K562 (cell line): Measurements from ENCODE around the gene FILIP1L. TPM values are rescaled to one million over a fixed set of nuclear protein-coding genes. Genes with fewer than 3 reads are reported as not detected.

Source experiments
- MGA ChIP-seq: fragments of 450-650 bp; IDR thresholded peaks from 2 replicates; pipeline ENCODE4 v1.6.1; 2016; ENCODE audit warnings: mild to moderate bottlenecking, moderate library complexity
- RFX7 ChIP-seq: fragments of 250-450 bp; sonication (Bioruptor Pico); IDR thresholded peaks from 2 replicates; pipeline ENCODE4 v1.5.1; 2021; ENCODE audit warnings: mild to moderate bottlenecking
- ZBTB43 ChIP-seq: sonication (generic); formaldehyde crosslinking; IDR thresholded peaks from 2 replicates; pipeline ENCODE4 v1.8.0; 2023; ENCODE audit warnings: mild to moderate bottlenecking, missing genetic modification reagents
- polyA plus RNA-seq, 8 experiments: library from polyadenylated mRNA; depleted of rRNA in 4 of 8; stranded (reverse) in 5 of 8; unstranded in 3 of 8; fragments of >200 nt; fragmentation: Nextera tagmentation in 2 of 8; fragmentation: Illumina TruSeq in 1 of 8; extraction: Ambion mirVana in 2 of 8; extraction: Trizol in 1 of 8; gene quantifications; 2 replicates each; pipeline versions ENCODE4 v1.2.1 to v1.2.3, GENCODE V29; 2011 to 2014; ENCODE audit warnings: inconsistent platforms in 1 of 8, missing spikeins in 1 of 8
- total RNA-seq, 7 experiments: library from RNA; depleted of rRNA in 6 of 7; stranded (reverse); fragments of >200 nt in 6 of 7; fragmentation: Illumina TruSeq in 2 of 7; extraction: Trizol in 2 of 7; gene quantifications; 2 replicates each; pipeline versions ENCODE4 v1.2.1 to v1.2.3, GENCODE V29; 2011 to 2021; ENCODE audit warnings: low replicate concordance in 1 of 7

FILIP1L gene
- total and polyA plus RNA-seq, 9 of the 15 experiments (the other 6 are each of a cell fraction or from before 2014, with no cell fraction given): 0.50 to 2.1 (median 1.1) TPM

- TF ChIP-seq MGA (no peak), ZBTB43 (CRISPR knock-in tag) (no peak), RFX7 (CRISPR knock-in tag) (no peak)
Observed at GRCh38 chr3:100024520-100025303, 89.6 kb downstream of the FILIP1L start (continued).
